Endothelial cell (in vitro differentiated cells): ENCODE data around the gene C21orf58. TPM values are rescaled to one million over a fixed set of nuclear protein-coding genes. Genes with fewer than 3 reads are reported as not detected.
A peak's percentile ranks its signal among the peaks of the same experiment; 100 is the strongest.

Experiments used
- DNase-seq: peaks from one replicate; pipeline ENCODE4 v3.0.0; 2021; ENCODE audit warnings: low spot score
- H3K27ac Mint-ChIP-seq: one replicate; pipeline ENCODE4 v1.8.0; 2021; ENCODE audit warnings: mixed read lengths, inconsistent platforms; ENCODE audit not compliant: unreplicated experiment
- H3K27me3 Mint-ChIP-seq: one replicate; pipeline ENCODE4 v1.8.0; 2021; ENCODE audit warnings: mild to moderate bottlenecking, moderate library complexity, mixed read lengths, inconsistent platforms; ENCODE audit not compliant: unreplicated experiment
- H3K36me3 Mint-ChIP-seq: one replicate; pipeline ENCODE4 v1.8.0; 2021; ENCODE audit warnings: mild to moderate bottlenecking, low read depth, mixed read lengths, inconsistent platforms; ENCODE audit not compliant: unreplicated experiment
- H3K4me1 Mint-ChIP-seq: one replicate; pipeline ENCODE4 v1.8.0; 2021; ENCODE audit warnings: mild to moderate bottlenecking, mixed read lengths, inconsistent platforms; ENCODE audit not compliant: unreplicated experiment
- H3K4me3 Mint-ChIP-seq: one replicate; pipeline ENCODE4 v1.8.0; 2021; ENCODE audit warnings: mild to moderate bottlenecking, mixed read lengths, inconsistent platforms; ENCODE audit not compliant: unreplicated experiment
- H3K9me3 Mint-ChIP-seq: one replicate; pipeline ENCODE4 v1.8.0; 2021; ENCODE audit warnings: mixed read lengths, inconsistent platforms; ENCODE audit not compliant: unreplicated experiment
- total RNA-seq: library from RNA; stranded (reverse); fragmentation: NEBNext Ultra II Directional; extraction: Animal tissue kit (Norgen Biotek cat#: 25700); gene quantifications from one replicate; pipeline ENCODE4 v1.2.1, GENCODE V29; 2021; ENCODE audit not compliant: unreplicated experiment
- TF ChIP-seq, protein P1 (sequence below): fragments of 200-600 bp; sonication (generic); IDR thresholded peaks from one replicate; pipeline ENCODE4 v1.5.0; 2021; ENCODE audit warnings: antibody characterized with exemption; ENCODE audit not compliant: unreplicated experiment

The C21orf58 gene
- total RNA-seq, 1 donor from 2014 or later = 5.9 TPM

DNA sequence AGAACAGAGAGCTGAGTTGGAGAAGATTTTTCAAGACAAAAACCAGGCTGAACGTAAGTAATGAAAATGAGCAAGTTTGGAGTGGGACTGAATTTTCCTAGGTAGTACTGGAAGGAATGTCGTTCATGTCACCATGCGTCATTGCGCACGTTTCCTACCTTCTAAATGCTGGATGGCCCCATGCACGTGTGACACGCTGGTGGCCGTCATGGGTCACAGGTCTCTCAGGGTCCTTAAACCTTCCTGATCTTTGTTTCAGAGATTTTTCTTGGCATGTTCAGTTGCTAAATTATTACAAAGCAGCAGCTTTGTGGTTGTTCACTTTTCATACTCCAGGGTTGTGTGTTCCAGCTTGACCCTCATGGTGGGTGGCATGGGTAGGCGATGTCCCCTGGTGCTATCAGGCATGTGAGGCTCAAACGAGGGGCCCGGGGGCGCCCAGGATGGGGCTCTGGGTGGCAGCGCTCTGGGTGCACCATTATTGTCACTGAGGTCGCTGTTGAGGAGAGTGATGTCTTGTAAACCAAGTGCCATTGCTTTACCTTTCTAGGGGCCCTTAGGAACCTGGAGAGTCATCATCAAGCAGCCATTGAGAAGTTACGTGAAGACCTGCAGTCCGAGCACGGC lies 25.6 kb upstream of the C21orf58 start:
- no peaks in the 10 kb centered on the region for H3K4me1 Mint-ChIP-seq
- H3K36me3 Mint-ChIP-seq = peaks cover 54% of the 10 kb centered on the region
- H3K27me3 Mint-ChIP-seq = peaks cover 7% of the 10 kb centered on the region
- no peaks in the 10 kb centered on the region for H3K9me3 Mint-ChIP-seq
- no peak for DNase-seq
- TF ChIP-seq, protein P1, sequence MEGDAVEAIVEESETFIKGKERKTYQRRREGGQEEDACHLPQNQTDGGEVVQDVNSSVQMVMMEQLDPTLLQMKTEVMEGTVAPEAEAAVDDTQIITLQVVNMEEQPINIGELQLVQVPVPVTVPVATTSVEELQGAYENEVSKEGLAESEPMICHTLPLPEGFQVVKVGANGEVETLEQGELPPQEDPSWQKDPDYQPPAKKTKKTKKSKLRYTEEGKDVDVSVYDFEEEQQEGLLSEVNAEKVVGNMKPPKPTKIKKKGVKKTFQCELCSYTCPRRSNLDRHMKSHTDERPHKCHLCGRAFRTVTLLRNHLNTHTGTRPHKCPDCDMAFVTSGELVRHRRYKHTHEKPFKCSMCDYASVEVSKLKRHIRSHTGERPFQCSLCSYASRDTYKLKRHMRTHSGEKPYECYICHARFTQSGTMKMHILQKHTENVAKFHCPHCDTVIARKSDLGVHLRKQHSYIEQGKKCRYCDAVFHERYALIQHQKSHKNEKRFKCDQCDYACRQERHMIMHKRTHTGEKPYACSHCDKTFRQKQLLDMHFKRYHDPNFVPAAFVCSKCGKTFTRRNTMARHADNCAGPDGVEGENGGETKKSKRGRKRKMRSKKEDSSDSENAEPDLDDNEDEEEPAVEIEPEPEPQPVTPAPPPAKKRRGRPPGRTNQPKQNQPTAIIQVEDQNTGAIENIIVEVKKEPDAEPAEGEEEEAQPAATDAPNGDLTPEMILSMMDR = no peak
- no peak overlapping the region for H3K27ac Mint-ChIP-seq
- H3K4me3 Mint-ChIP-seq = no peak overlapping the region

DNA sequence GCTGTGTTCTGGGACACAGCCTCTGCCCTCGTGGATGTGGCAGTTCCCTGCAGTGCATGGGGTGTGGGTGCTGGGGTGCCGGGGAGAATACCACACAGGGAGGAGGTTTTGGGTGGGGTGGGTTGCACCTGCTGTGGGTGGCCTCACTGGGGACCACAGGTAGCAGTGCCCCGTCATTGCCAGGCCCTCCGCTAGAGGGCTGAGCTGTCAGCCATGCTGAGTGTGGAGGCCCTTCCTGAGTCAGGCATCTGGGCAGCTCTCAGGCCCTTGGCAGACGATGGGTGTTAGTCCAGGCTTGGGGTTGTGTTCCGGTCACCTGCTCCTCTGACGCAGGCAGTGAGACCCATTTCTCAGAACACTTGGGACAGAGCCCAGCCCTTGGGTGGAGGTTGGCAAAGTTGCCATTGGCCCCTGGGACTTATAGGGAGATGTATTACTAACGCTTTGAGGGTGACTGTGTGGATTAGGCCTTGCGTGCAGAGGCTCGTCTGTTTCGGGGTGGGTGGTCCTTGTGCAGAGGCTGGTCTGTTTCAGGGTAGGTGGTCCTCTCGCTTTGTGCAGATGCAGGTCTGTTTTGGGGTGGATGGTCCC lies 24.2 kb upstream of the C21orf58 start:
- no peak for DNase-seq
- Mint-ChIP-seq H3K27ac (no peak overlapping the region), H3K4me3 (no peak overlapping the region), H3K4me1 (no peaks in the 10 kb centered on the region), H3K9me3 (no peaks in the 10 kb centered on the region), H3K27me3 (peaks cover 4% of the 10 kb centered on the region), H3K36me3 (peaks cover 45% of the 10 kb centered on the region)
- TF ChIP-seq, protein P1 = no peak

DNA sequence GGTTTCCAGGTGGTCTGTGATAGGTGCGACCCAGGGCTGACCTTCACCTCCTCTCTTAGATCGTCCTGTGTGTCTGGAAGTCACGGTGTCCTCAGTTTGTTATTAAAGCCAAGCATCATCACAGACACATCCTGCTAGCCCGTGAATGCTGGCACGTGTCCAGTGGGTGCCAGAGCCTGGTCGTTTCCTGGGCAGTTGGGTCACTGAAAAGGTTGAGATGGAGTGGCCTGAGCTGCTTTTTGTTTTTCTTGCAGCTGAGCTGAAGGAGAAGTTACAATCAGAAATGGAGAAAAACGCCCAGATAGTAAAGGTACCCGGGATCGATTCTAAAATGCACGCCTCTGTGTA lies 23.5 kb upstream of the C21orf58 start:
- H3K27me3 Mint-ChIP-seq = peaks cover 4% of the 10 kb centered on the region
- DNase-seq = no peak
- H3K4me1 Mint-ChIP-seq = no peaks in the 10 kb centered on the region
- no peak overlapping the region for H3K27ac Mint-ChIP-seq
- TF ChIP-seq, protein P1 = no peak
- H3K9me3 Mint-ChIP-seq = no peaks in the 10 kb centered on the region
- peak overlapping the region; percentile 51 for H3K4me3 Mint-ChIP-seq
- peaks cover 40% of the 10 kb centered on the region for H3K36me3 Mint-ChIP-seq

DNA sequence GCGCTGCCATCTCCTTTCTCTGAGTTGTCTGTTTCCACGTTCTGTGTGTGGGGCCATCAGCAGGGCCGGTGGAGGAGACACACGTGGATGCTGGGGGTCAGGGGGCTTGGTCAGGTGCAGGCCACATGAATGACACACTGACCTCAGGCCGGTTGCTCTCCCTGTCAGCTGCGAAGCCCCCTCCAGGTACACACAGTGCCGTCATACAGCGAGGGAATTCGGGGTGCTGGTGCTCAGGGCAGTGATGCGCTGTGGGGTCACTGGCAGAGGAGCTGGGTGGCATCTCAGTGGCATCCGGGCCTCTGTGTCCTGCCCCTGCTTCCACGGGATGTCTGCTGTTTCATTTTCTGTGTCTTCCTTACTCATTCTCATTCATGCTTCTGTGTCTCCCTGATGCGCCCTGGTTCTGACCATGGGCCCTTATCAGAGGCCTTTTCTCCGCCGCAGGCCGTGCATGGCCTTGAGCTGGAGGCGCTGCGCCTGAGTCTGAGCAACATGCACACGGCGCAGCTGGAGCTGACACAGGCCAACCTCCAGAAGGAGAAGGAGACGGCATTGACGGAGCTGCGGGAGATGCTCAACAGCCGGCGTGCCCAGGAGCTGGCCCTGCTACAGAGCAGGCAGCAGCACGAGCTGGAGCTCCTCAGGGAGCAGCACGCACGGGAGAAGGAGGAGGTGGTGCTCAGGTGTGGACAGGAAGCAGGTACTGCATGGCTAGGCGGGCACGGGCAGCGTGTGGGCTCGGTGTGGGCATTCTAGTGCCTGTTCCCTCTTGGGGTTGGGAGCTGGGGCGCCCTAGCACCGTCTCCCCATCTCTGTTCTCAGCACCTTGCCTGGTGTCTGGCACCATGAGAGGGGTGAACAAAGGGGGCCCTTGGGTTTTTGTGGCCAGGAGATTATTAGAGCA lies 22.9 kb upstream of the C21orf58 start:
- TF ChIP-seq, protein P1 = no peak
- peaks cover 4% of the 10 kb centered on the region for H3K27me3 Mint-ChIP-seq
- H3K36me3 Mint-ChIP-seq = peaks cover 38% of the 10 kb centered on the region
- no peak overlapping the region for H3K4me3 Mint-ChIP-seq
- no peaks in the 10 kb centered on the region for H3K4me1 Mint-ChIP-seq
- no peak for DNase-seq
- no peaks in the 10 kb centered on the region for H3K9me3 Mint-ChIP-seq
- H3K27ac Mint-ChIP-seq = no peak overlapping the region

DNA sequence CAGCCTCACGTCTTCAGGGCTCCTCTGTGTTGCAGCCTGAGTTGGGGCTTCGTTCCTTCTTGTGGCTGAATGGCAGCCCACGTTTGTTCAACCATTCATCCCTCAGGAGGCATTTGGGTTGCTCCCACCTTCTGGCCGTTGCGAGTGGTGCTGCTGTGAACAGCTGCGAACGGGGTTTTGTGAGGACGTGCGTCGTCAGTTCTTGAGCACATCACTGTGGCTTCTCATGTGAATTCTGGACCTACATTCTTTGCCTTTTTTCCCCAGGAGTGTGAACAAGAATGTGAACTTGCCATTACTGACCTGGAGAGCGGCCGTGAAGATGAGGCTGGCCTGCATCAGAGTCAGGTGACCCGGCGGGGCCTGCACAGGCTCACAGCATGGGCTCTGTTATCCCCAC lies 22.2 kb upstream of the C21orf58 start:
- H3K9me3 Mint-ChIP-seq = no peaks in the 10 kb centered on the region
- no peak overlapping the region for H3K27ac Mint-ChIP-seq
- H3K36me3 Mint-ChIP-seq = peaks cover 31% of the 10 kb centered on the region

More for the DNA sequence above, 22.2 kb upstream of the C21orf58 start:
- Mint-ChIP-seq H3K27me3 (peaks cover 4% of the 10 kb centered on the region), H3K4me1 (no peaks in the 10 kb centered on the region), H3K4me3 (peak overlapping the region; percentile 51)
- TF ChIP-seq, protein P1 = no peak
- no peak for DNase-seq
